GM18499 (cell line): Measurements from ENCODE around the gene SAP30.

Experiments used
- ATAC-seq: cut with Tn5 transposase; IDR thresholded peaks from one replicate; pipeline ENCODE4 v1.9.1; 2021; ENCODE audit warnings: moderate number of reproducible peaks; ENCODE audit not compliant: insufficient read depth, unreplicated experiment

Gene SAP30

DNA sequence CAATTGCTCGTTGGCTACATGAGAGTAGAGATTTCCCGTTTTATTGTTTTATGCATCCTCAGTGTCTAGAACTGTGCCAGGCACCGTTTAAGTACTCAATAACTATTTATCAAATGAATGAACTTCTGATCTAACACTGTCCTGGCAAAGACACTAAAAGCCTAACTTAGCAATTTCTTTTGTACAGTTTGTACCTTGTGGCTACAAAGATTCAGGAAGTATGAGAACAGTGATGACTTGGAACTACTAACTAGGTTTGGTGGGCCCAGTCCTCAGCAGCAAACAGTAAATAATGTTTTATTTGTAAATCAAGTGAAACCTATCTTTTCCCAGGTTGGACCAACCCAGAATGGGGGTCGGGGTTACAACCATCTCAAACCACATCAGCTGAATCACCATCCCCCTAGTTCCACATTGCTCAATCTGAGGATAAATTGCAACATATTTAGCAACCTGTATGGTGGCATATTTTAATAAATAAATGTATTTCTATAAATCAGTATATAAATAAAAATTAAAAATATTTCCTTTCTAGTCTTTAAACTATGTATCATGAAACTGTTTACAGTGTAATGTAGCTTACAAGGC lies 40.4 kb downstream of the SAP30 start:
- no peak for ATAC-seq

DNA sequence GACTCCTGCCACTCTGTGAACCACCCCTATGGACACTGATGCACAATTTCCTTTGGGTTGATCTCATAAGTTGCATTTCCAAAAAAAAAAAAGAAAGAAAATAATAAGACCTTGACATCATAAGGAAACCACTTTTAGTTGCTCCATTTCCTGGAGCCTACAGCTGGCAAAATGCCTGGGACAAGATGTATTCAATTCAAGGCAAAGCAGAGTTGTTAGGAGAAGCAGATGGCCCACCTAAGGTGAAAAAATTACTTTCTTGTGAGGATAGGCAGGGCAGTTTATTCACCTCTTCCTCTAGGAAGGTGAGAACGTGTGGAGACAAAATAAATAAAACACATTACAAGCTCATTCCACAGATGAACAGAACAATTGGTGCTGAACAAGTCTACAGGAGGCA lies 42.3 kb downstream of the SAP30 start:
- no peak for ATAC-seq

DNA sequence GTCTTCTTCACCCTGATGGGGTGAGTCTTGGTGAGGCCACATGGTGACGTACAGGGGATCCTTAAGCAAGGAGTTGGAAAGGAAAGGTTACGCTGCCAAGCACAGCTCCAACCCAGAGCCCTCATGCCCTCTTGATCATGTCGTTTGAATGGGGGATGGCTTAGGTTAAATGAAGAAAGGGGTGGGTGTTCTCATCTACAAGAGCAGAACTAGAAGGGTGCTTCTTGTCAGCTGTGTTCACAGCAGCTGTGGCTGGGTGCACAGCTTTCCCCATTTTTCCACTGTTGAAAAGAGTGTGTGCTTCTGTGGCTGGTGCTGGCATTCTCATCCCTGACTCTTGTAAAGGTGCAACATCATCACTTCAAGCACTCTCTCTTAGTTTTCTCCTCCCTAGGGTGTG lies 43.7 kb downstream of the SAP30 start:
- ATAC-seq, result no peak

DNA sequence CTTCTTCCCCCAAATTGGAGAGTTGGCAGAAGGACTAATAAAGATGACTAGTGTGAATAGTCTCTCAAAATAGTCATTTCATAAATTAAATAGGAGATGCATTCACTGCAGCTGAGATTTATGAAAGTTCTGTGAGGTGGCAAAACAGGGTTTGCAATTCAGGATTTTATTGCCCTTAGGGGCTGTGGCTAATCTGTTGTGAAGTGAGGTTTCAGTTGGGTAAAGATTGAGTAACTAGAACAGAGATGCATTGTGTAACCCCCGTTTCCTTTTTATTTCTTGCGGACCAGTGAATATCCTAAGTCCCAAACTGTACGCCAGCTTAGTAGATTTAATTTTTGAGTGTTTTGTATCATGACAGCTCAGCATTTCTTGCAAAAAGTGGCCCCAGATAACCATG lies 44.3 kb downstream of the SAP30 start:
- no peak for ATAC-seq

DNA sequence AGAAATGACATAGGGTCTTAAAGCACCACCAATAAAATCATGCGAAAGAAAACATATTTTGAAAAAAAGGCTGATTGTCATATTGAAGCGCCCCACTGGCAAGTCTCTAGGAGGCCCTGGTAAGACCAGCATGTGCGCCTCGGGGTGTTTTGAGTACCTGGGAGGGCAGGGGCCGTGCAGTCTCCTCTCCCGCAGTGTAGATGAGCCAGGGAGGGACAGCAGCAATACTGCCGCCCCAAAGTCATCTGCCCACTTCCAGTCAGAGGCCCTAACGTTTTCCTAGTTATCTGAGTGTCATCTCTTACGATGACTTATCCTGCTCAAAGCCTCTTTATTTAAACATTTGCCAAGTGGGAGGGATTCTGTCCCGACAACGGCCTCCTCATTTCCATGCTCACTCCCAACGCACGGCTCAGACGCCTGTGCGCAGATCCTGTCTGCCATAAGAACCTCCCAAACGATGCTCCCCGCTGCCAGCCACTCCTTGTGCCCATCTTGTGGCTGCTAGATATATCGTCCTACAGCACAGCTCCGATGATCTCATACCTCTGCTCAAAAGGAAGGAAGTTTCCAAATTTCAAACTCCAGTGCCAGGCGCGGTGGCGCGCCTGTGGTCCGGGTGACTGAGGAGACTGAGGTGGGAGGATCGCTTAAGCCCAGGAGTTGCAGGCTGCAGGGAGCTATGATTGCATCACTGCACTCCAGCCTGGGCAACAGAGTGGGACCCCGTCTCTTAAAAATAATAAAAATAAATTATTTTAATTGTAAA lies 45.3 kb downstream of the SAP30 start:
- no peak for ATAC-seq

DNA sequence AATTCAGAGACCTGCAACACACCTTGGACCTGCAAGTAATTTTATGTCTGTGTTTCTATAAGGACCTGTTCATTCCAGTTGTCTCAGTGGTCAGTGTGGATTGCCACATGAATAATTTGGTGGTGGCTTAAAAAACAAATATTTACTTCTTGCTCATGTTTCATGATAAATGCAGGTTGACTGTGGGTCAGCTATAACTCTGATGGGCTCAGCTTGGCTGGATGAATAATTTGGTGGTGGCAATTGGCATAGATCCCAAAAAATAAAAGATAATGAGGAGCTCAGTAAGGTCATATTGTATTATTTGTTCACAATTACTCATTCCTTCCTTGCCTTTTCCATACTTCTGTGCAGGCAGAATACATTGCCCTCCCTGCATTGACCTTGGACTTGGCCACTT lies 47.1 kb downstream of the SAP30 start:
- no peak for ATAC-seq

DNA sequence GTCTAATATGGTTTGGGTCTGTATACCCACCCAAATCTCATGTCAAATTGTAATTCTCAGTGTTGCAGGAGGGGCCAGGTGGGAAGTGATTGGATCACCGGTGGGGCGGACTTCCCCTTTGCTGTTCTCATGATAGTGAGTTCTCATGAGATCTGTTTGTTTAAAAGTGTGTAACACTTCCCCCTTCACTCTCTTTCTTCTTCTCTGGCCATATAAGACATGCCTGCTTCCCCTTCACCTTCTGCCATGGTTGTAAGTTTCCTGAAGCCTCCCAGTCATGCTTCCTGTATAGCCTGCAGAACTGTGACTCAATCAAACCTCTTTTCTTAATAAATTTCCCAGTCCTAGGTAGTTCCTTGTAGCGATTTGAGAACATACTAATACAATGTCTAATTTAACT lies 47.9 kb downstream of the SAP30 start:
- no peak for ATAC-seq

DNA sequence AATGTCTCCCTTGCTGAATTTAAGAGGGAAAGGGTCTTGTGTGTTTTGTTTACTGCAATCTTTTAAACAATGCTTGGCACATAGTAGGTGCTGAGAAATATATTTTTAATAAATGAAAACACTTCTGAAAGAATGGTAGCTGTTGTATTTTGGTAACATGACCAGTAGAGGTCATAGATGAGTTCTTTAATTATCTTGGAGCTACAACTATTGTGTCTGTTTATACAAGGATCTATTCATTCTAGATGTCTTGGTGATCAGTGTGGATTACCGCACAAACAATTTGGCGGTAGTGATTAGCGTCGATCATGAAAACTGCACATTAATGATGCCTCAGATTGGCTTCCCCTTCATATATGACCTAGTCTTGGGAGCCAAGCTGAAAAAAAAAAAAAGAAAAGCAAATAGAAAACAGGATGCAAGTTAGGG lies 49.6 kb downstream of the SAP30 start:
- no peak for ATAC-seq

DNA sequence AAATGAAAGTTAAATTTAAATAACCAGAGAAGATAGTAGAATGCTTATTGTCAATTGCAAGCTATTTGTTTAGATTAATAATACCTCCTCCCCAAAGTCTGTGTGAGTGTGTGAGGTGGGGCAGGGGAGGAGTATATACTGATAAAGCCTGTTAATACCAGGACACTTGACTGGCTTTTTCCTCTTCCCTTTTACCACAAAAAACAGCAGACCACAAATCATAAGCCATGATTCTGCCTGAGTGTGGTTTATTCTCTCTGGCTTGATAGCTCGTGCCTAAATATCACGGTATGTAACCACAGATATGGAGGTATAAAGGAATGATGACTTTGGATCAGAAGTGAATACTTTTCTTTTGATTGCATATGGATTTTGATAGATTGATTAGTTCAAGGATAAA lies 50.0 kb downstream of the SAP30 start:
- no peak for ATAC-seq

DNA sequence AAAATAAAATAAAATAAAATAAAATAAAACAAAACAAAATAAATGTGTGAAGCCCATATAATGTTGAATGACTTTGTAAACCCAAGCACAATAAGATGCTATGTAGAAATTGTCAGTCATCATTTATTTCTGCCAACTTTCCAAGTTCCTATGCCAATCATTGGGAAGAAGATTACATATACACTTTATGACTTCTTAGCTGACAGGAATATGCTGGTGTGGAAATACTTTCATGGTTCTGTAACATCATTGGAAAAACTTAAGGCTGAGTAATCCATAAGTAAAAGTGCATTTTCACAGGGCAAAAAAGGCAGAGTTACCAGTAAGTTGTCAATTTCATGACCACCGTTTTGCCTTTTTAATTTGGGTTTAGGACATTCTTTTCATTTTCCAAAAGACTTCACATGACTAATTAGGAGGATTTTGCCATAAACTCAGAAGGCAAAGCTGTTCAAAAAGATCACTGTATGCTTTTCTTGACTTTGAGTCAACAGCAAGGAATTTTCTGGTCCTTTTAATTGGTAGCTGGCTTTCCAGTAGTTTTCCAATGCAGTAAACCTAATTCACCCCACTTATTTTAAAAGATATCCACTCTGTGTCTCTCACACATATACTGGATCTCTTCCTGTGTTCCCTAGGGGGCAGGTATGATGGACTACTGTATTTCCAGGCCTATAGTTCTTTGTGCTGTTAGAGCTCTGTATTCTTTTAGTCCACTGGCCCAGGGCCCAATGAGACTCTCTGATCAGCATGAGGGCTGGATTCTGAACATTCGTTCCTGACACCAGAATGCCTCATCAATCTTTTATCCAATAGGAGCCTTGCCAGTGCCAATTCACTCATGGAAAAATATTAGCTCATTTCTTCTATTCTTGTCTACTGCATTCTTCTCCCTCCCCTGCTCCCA lies 54.4 kb downstream of the SAP30 start:
- no peak for ATAC-seq

DNA sequence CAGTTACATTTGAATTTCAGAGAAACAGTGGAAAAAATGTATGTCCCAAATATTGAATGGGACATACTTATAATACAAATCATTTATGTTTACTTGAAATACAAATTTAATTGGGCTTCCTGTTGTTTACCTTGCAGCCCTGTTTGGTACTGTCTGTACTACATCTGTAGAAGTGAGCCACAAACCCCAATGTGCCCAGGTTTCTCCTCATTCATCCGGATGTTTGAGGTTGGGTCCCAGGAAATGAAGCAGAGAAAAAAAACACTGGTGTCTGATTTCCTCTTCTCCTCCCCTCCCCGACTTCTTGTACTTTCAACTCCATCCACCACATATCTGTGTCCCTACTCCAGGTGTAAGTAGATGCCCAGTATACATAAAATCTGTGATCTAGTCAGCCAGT lies 55.3 kb downstream of the SAP30 start:
- ATAC-seq, result no peak
